ENCODE data around the gene SLC25A41.
A peak's percentile ranks its signal among the peaks of the same experiment; 100 is the strongest.

The SLC25A41 gene

DNA sequence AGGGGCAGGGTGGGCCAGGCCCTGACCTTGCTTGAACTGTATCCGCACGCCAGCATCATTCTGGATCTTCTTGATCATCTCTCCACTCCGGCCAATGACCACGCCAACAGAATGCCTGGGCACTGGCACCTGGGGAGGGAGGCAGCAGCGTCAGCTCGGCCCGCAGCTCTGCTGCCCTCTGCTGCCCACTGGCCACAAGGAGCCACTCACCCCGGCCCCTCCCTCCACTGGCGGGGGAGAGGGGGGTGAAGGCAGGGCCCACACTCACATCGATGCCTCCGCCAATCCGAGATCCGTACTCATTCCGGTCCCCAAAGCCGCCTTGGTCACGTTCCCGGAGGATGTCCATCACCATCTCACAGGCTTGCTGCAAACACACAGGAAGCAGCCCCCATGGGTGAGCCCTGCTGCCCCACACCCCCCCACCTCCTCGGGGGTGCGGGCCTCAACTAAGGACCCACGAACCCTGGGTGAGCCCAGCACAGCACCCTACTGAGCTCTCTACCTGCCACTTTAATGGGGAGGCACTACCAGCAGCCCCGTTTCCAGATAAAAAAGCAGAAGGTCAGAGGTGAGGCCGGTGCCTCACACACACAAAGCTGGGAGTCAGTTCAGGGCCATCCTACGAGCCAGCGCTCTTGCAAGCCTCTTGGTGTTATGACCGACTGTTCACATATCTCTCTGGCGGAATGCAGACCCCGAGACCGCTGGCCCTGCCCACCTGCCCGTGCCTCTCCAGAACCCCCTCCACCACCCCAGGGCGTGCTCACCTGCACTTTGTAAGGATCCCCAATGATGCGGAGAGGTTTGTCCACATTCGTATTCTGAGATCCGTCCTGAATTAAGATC, 15.6 kb downstream of the SLC25A41 start:
- H3K27ac ChIP-seq: no peak overlapping the region
- TF ChIP-seq, protein P1, sequence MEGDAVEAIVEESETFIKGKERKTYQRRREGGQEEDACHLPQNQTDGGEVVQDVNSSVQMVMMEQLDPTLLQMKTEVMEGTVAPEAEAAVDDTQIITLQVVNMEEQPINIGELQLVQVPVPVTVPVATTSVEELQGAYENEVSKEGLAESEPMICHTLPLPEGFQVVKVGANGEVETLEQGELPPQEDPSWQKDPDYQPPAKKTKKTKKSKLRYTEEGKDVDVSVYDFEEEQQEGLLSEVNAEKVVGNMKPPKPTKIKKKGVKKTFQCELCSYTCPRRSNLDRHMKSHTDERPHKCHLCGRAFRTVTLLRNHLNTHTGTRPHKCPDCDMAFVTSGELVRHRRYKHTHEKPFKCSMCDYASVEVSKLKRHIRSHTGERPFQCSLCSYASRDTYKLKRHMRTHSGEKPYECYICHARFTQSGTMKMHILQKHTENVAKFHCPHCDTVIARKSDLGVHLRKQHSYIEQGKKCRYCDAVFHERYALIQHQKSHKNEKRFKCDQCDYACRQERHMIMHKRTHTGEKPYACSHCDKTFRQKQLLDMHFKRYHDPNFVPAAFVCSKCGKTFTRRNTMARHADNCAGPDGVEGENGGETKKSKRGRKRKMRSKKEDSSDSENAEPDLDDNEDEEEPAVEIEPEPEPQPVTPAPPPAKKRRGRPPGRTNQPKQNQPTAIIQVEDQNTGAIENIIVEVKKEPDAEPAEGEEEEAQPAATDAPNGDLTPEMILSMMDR (conservative IDR thresholded peaks at IDR 0.05): peak; percentile 49

GRCh38 chr19:6416658-6417405, 16.7 kb downstream of the SLC25A41 start:
- no peak overlapping the region for H3K27ac ChIP-seq
- TF ChIP-seq, protein P1 (conservative IDR thresholded peaks at IDR 0.05): no peak

- TF ChIP-seq, protein P1 (conservative IDR thresholded peaks at IDR 0.05): no peak
Observed at GRCh38 chr19:6415591-6416190, 17.9 kb downstream of the SLC25A41 start.

DNA sequence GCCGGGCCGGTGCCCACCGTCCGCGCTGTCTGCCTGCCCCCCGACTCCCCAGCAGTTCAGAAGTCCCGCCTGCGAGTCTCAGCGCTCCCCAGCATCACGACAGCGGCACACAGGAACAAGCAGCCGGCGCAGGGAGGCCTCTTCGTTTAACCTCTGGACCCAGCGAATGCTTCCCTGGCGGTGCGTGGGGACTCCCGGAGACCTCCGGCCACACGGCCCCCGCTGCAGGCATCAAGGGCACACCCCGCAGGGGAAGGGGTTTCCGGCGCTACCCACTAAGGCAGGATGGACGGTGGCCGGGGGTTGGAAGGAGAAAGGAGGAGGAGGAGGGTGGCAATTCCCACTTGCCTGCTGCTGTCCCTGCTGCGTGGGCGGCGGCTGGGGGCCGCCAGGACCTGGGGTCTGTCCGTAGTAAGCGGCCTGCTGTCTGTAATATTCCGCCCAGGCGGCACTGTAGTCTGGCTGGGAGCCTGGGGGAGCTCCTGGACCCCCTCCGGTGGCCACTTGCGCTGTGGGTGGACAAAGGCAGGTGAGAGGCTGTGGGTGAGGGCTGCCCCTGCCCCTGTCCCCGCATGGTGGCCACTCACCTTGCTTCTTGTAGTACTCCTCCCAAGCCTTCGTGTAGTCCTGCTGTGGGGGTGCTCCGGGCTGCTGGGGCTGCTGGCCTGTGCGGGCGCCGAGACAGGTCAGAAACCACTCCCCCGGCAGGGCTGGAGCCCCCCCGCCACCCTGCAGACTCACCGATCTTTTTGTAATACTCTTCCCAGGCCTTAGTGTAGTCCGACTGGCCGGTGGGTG, 18.6 kb downstream of the SLC25A41 start:
- no peak overlapping the region for H3K27ac ChIP-seq

More at GRCh38 chr19:6415591-6416190, 17.9 kb downstream of the SLC25A41 start:
- H3K27ac ChIP-seq: no peak overlapping the region

GRCh38 chr19:6413721-6414643, 19.6 kb downstream of the SLC25A41 start:
- TF ChIP-seq, protein P1 (conservative IDR thresholded peaks at IDR 0.05): no peak
- H3K27ac ChIP-seq: no peak overlapping the region

More for the DNA sequence above, 18.6 kb downstream of the SLC25A41 start:
- TF ChIP-seq, protein P1 (conservative IDR thresholded peaks at IDR 0.05): no peak

- H3K27ac ChIP-seq: no peak overlapping the region
- TF ChIP-seq, protein P1 (conservative IDR thresholded peaks at IDR 0.05): no peak
Observed at GRCh38 chr19:6413291-6413690, 20.3 kb downstream of the SLC25A41 start.
